Central memory CD8-positive, alpha-beta T cell (primary cell): ENCODE data around the gene SMNDC1.
"Not testable (repeated sequence)": the region's sequence is repeated elsewhere in the genome, so short reads cannot be mapped to it uniquely, and the experiment has no call there.

ENCODE experiments used
- ATAC-seq: fragments of 150-1000 bp; cut with Tn5 transposase; replicated peaks from 2 replicates; pipeline ENCODE4 v1.10.0; 2022; ENCODE audit warnings: mild to moderate bottlenecking, moderate FRiP score, moderate number of reproducible peaks; ENCODE audit not compliant: poor library complexity, severe bottlenecking; ENCODE audit errors: extremely low read depth
- DNase-seq, 2 donors: peaks; one replicate each; pipeline ENCODE4 v3.0.0; 2021; ENCODE audit warnings: low spot score in 2 of 2
- H3K27ac Mint-ChIP-seq: one replicate; pipeline ENCODE4 v1.8.0; 2022; ENCODE audit warnings: low read depth, mild to moderate bottlenecking, moderate library complexity, mixed read lengths
- H3K27me3 Mint-ChIP-seq: one replicate; pipeline ENCODE4 v1.8.0; 2022; ENCODE audit warnings: mixed read lengths
- H3K36me3 Mint-ChIP-seq: one replicate; pipeline ENCODE4 v1.8.0; 2022; ENCODE audit warnings: mild to moderate bottlenecking, moderate library complexity, mixed read lengths; ENCODE audit not compliant: insufficient read depth
- H3K4me1 Mint-ChIP-seq: one replicate; pipeline ENCODE4 v1.8.0; 2022; ENCODE audit warnings: mixed read lengths
- H3K4me3 Mint-ChIP-seq: one replicate; pipeline ENCODE4 v1.8.0; 2022; ENCODE audit warnings: mild to moderate bottlenecking, moderate library complexity, mixed read lengths
- H3K9me3 Mint-ChIP-seq: one replicate; pipeline ENCODE4 v1.8.0; 2022; ENCODE audit warnings: mixed read lengths

Gene SMNDC1

GRCh38 chr10:110252151-110252550, 52.6 kb downstream of the SMNDC1 start:
- DNase-seq (no peak), ATAC-seq (no peak)
- Mint-ChIP-seq H3K36me3 (peaks cover 1% of the 10 kb centered on the region), H3K4me1 (peaks cover 21% of the 10 kb centered on the region), H3K27ac (no peak overlapping the region), H3K27me3 (no peaks in the 10 kb centered on the region), H3K9me3 (no peaks in the 10 kb centered on the region), H3K4me3 (no peak overlapping the region)

DNA sequence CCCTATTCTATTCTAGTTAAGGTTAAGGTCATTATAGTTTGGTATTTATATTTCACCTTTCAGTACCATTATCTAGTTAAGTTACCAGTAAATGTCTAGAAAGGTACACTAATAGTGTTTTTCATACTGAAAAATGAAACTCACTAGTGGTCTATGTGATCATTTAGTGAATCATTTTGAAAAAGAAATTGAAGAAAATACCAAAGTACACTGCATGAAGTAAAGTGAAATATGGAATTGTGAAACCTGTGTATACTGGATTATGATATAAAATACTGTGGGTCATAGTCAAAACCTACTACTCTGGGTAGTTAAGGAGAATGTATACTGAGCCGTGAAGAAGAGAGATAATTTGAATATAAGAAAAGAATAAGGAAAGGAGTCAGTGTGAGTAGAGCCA, 53.3 kb downstream of the SMNDC1 start:
- not testable (repeated sequence) for DNase-seq, ATAC-seq, H3K27me3 Mint-ChIP-seq, H3K4me3 Mint-ChIP-seq, H3K36me3 Mint-ChIP-seq, H3K9me3 Mint-ChIP-seq
- Mint-ChIP-seq H3K27ac (peak overlapping the region; percentile 38), H3K4me1 (peaks cover 21% of the 10 kb centered on the region)

DNA sequence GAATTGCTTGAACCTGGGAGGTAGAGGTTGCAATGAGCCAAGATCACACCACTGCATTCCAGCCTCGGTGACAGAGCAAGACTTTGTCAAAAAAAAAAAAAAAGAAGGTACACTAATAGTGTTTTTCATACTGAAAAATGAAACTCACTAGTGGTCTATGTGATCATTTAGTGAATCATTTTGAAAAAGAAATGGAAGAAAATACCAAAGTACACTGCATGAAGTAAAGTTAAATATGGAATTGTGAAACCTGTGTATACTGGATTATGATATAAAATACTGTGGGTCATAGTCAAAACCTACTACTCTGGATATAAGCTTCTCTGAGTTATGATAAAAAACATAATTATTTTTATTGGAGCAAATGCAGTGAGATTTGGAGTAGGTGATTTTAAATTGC, 55.2 kb downstream of the SMNDC1 start:
- not testable (repeated sequence) for H3K27ac Mint-ChIP-seq, H3K27me3 Mint-ChIP-seq, ATAC-seq

DNA sequence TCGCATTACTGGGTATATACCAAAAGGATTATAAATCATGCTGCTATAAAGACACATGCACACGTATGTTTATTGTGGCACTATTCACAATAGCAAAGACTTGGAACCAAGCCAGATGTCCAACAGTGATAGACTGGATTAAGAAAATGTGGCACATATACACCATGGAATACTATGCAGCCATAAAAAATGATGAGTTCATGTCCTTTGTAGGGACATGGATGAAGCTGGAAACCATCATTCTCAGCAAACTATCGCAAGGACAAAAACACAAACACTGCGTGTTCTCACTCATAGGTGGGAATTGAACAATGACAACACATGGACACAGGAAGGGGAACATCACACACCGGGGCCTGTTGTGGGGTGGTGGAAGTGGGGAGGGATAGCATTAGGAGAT, 56.9 kb downstream of the SMNDC1 start:
- not testable (repeated sequence) for H3K27ac Mint-ChIP-seq, H3K27me3 Mint-ChIP-seq, H3K4me3 Mint-ChIP-seq, ATAC-seq, DNase-seq, H3K9me3 Mint-ChIP-seq, H3K36me3 Mint-ChIP-seq
- peaks cover 12% of the 10 kb centered on the region for H3K4me1 Mint-ChIP-seq

More for the DNA sequence above, 55.2 kb downstream of the SMNDC1 start:
- not testable (repeated sequence) for DNase-seq, H3K36me3 Mint-ChIP-seq, H3K4me3 Mint-ChIP-seq, H3K9me3 Mint-ChIP-seq
- H3K4me1 Mint-ChIP-seq, result peaks cover 18% of the 10 kb centered on the region

- DNase-seq (no peak), ATAC-seq (no peak)
- H3K27me3 Mint-ChIP-seq, result no peaks in the 10 kb centered on the region
- H3K4me1 Mint-ChIP-seq, result peaks cover 18% of the 10 kb centered on the region
- H3K9me3 Mint-ChIP-seq, result no peaks in the 10 kb centered on the region
- no peak overlapping the region for H3K4me3 Mint-ChIP-seq
- H3K36me3 Mint-ChIP-seq, result peaks cover 3% of the 10 kb centered on the region
- no peak overlapping the region for H3K27ac Mint-ChIP-seq
Observed at GRCh38 chr10:110244550-110244949, 60.2 kb downstream of the SMNDC1 start.

GRCh38 chr10:110242511-110242910, 62.2 kb downstream of the SMNDC1 start:
- DNase-seq (no peak), ATAC-seq (no peak)
- no peak overlapping the region for H3K4me3 Mint-ChIP-seq
- no peak overlapping the region for H3K27ac Mint-ChIP-seq
- H3K4me1 Mint-ChIP-seq, result peaks cover 18% of the 10 kb centered on the region
- no peaks in the 10 kb centered on the region for H3K9me3 Mint-ChIP-seq
- peaks cover 5% of the 10 kb centered on the region for H3K36me3 Mint-ChIP-seq
- no peaks in the 10 kb centered on the region for H3K27me3 Mint-ChIP-seq

DNA sequence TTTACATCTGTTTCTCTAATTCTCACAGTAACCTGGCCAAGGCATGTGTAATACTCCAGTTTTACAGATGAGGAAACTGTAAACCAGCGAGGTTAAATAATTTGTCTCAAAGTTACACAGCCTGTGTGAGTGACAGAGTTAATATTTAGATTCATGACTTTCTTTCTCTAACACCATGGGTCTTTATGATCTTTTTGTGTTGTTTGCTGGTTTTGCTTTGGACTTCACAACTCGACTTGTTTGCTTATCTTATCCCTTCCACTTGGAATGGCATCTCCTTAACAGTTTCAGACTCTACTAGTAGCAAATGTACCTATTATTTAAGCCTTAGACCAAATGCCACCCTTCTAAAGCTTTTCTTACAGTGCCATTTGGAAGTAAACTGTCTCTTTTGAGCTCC, 62.9 kb downstream of the SMNDC1 start:
- Mint-ChIP-seq H3K4me1 (peaks cover 18% of the 10 kb centered on the region), H3K27ac (peak overlapping the region; percentile 19), H3K9me3 (no peaks in the 10 kb centered on the region), H3K4me3 (peak overlapping the region; percentile 29), H3K36me3 (peaks cover 4% of the 10 kb centered on the region), H3K27me3 (no peaks in the 10 kb centered on the region)
- DNase-seq (no peak), ATAC-seq (no peak)

DNA sequence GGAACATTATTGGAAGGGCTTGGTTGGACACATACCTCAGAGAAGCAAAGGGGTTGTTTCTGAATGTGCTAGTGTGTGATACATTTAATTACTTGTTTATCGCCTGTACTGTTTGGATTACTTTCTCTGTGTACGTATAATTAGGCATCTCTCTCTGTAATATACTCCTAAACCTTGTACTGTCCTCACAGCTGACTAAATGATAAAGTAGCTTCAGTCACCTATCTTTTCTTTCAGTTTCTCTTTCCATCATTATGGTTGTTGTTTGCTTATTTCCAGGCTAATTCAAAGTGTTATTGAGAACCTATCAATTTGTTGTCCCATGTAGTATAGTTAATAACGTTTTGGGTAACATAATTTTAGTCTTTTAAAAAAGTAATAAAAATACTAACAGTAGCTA, 63.3 kb downstream of the SMNDC1 start:
- H3K27ac Mint-ChIP-seq, result peak overlapping the region; percentile 19
- DNase-seq (no peak), ATAC-seq (no peak)
- H3K4me3 Mint-ChIP-seq, result peak overlapping the region; percentile 11
- peaks cover 4% of the 10 kb centered on the region for H3K36me3 Mint-ChIP-seq
- no peaks in the 10 kb centered on the region for H3K9me3 Mint-ChIP-seq
- peaks cover 18% of the 10 kb centered on the region for H3K4me1 Mint-ChIP-seq
- no peaks in the 10 kb centered on the region for H3K27me3 Mint-ChIP-seq
